ENCODE data around the gene AKAP8L. TPM values are rescaled to one million over a fixed set of nuclear protein-coding genes. Genes with fewer than 3 reads are reported as not detected.
"Not testable (repeated sequence)": the region's sequence is repeated elsewhere in the genome, so short reads cannot be mapped to it uniquely, and the experiment has no call there.

Gene AKAP8L
- total RNA-seq, 1 donor from 2014 or later: 31.6 TPM

DNA sequence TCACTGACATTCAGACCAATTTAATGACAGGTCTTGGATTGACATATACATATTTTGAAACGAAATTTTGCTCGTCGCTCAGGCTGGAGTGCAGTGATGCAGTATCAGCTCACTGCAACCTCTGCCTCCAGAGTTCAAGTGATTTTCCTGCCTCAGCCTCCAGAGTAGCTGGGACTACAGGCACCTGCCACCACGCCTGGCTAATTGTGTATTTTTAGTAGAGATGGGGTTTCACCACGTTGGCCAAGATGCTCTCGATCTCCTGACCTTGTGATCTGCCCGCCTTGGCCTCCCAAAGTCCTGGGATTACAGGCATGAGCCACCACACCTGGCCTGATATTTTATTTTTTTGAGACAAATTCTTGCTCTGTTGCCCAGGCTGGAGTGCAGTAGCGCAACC, 66.3 kb downstream of the AKAP8L start:
- not testable (repeated sequence) for ATAC-seq

DNA sequence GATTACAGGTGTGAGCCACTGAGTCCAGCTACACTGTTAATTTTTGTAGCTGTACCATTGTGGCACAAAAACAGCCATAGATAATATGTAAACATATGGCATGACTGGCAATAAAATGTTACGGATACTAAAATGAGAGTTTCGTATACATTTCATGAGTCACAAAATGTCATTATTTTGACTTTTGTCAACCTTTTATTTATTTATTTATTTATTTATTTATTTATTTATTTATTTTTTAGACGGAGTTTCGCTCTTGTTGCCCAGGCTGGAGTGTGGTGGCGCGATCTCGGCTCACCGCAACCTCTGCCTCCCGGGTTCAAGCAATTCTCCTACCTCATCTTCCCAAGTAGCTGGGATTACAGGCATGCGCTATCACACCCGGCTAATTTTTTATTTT, 77.5 kb downstream of the AKAP8L start:
- ATAC-seq: not testable (repeated sequence)

DNA sequence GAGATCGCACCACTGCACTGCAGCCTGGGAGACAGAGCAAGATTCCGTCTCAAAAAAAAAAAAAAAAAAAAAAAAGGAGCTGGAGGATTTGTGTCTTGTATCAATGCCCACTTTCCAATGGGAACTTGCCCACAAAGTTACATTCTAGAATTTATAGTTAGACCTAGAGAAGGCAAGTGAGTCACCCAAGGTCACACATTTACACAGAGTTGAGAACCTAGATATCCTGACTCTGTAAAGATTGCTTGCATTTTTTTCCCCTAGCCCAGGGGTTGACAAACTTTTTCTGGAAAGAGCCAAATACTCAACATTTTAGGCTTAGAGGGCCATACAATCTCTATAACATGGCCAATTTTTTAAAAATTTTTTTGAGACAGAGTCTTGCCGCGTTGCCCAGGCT, 78.7 kb downstream of the AKAP8L start:
- ATAC-seq: no peak

DNA sequence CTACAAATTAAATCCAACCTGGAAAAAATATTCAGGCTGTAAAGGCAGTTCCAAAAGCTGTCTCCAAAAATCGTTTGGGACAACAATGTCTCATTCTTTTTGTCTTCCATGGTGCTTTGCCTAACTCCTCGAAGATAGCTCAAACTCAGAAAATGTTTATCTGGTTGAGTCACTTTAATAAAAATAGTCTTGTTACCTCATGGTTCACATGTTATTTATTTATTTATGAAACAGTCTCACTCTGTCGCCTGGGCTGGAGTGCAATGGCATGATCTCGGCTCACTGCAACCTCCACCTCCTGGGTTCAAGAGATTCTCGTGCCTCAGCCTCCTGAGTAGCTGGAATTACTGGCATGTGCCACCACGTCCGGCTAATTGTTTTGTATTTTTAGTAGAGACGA, 81.6 kb downstream of the AKAP8L start:
- no peak for ATAC-seq

DNA sequence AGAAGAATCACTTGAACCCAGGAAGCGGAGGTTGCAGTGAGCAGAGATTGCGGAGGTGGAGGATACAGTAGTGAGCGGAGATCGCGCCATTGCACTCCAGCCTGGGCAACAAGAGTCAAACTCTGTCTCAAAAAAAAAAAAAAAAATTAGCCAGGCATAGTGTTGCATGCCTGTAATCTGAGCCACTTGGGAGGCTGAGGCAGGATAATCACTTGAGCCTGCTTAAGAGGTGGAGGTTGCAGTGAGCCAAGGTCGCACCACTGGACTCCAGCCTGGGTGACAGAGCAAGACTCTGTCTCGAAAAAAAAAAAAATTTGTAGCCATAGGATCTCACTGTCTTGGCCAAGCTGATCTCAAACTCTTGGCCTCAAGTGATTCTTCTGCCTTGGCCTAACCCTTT, 82.8 kb downstream of the AKAP8L start:
- not testable (repeated sequence) for ATAC-seq

DNA sequence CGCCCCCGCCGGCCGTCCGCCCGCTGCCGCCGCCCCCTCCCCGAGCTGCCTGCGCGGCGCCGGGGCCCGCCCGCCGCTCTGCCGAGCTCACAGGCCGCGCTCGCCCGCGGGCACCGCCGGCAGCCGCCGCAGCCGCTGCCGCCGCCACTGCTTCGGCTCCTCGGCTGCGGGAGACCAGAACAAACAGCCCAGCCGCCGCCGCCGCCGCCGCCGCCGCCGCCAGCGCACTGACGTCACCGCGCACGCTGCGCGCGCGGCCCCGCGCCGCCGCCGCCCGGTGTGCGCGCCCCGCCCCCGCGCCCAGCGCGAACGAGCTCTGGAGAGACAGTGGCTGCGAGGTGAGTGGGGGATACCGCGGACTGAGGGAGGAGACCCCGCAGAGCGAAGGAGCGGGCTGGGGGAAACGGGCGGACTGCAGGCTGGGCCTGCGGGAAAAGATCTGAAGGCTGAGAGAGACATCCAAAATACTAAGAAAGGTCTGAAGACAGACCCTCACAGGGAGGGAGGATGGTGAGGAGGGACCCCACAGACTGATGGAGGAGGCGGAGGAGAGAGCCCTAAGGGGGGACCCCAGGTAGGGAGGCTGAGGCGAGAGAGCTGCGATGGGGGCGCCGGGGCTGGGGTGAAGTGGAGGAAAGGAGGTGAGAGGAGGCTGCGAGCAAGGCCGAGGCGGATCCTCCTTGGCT, 86.3 kb downstream of the AKAP8L start, which contains the start of gene BRD4:
TSS of gene BRD4 (minus strand) at position 229 of the 686 bp plus-strand sequence. CDS start 59,440 bp downstream, outside the sequence.
- ATAC-seq: peak; percentile 79

DNA sequence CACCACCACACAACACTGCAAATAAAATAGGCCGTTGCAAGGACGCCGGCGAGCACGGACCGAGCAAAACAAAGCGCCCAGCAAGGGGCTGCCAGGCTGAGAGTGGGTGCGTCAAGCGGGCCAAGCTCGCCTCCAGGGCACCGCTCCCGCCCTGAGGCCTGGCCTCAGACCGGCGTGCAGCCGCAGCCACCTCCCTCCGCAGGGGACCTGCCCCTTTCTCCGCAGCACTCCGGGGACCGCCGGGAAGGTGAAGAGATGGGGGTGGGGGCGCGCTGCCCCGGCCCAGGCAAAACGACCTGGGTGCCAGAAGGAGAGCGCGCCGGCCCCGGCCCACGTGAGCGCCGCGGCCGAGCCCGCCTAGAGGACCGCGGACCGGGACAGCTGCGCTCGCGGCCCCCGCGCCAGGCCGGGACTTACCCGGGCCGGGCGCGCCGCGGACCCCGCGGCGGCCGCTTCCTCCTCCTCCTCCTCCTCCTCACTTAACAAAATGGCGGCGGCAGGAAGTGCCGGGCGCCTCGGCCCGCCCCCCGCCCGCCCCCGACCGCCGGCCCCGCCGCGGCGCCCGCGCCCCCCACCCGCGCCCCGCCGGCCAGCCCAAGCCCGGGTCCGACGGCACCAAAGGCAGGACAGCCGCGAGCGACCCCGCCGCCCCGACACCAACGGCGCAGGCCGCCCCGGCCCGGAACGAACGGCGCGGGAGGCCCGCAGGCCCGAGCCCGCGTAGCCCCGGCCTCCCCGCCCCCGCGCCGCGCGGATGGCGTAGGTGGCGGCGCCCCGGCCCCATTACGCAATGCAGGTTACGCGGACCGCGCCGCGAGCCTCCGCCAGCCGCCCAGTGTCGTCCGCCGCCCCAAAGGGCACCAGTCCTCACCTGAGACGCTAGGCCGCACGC, 87.1 kb downstream of the AKAP8L start:
- ATAC-seq: peak; percentile 57

DNA sequence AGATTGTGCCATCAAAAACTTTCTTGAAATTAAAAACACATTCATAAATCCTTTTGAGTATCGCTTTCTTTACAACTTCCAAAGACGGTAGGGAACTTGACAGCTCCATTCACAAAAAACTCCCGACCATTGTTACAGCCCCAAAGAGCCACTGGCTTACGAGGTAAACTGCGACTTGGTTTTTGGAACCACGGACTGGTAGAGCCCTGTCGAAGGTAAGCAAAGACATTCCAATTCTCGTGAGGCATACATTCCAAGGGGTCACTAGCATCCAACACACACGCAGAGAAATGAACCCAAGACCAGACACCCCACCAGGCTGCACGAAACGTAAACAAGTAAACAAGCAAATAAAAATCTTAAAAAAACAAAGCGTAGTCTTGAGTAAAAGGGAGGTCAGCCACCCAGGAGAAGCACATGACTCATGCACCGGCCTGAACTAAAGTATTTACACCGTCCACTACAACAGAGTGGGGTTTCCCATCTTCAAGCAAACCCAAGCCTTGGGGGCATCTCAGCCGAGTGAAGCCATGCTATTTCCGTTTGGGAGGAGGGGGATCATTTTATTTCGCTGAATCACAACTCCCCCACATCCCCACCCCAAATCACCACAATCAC, 87.9 kb downstream of the AKAP8L start:
- peak; percentile 42 for ATAC-seq

Other genes starting within 250 kb of the AKAP8L start
- gene NOTCH3, start 218.0 kb downstream of the AKAP8L start, total RNA-seq: 149 TPM
- 34.6 TPM for gene EPHX3, start 186.5 kb downstream of the AKAP8L start, total RNA-seq
- 55.1 TPM for gene BRD4, start 86.4 kb downstream of the AKAP8L start, total RNA-seq
- 22.0 TPM for gene AKAP8, start 39.2 kb downstream of the AKAP8L start, total RNA-seq
- gene WIZ, start 31.0 kb upstream of the AKAP8L start, total RNA-seq: 19.4 TPM
- gene RASAL3, start 45.6 kb upstream of the AKAP8L start, total RNA-seq: 1.8 TPM
- not detected for gene PGLYRP2, start 60.5 kb upstream of the AKAP8L start, total RNA-seq
- 10.2 TPM for gene CYP4F22, start 89.5 kb upstream of the AKAP8L start, total RNA-seq
- gene CYP4F8, start 196.2 kb upstream of the AKAP8L start, total RNA-seq: not detected
- gene CYP4F3, start 221.9 kb upstream of the AKAP8L start, total RNA-seq: 34.8 TPM

Measured in esophagus mucosa (tissue), 1 donor.